ENCODE measurements around the gene RNASE1. TPM values are rescaled to one million over a fixed set of nuclear protein-coding genes. Genes with fewer than 3 reads are reported as not detected.
"Not testable (repeated sequence)": the region's sequence is repeated elsewhere in the genome, so short reads cannot be mapped to it uniquely, and the experiment has no call there.

RNASE1 gene
- total and polyA plus RNA-seq, 2 donors (not counting 1 experiment from before 2014, with no cell fraction given) = 0.25 to 0.81 TPM

DNA sequence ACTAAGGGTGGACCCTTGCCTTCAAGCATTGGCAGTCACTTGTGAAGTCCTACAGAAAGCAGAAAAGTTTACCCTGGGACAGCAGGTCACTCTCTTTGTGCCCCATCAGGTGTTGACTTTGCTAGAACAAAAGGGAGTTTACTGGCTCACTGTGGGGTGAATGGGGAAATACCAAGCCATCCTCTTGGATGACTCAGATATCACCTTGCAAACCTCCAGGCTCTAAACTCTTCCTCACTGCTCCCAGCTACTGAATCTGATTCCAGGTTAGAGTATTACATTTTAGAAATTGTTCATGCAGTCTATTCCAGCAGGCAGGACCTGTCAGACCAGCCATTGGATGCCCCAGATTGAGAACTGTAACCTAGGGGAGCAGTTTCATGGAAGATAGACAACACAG is 41.7 kb downstream of the RNASE1 start:
- Histone ChIP-seq H3K79me2 (ENCODE audit: control insufficient read depth, insufficient read depth, low read length) (no peaks in the 10 kb centered on the region), H3K9me3 (ENCODE audit: control extremely low read depth in 1 of 3, control insufficient read depth in 2 of 3, insufficient read depth in 1 of 3, low read length in 2 of 3) (no peaks in the 10 kb centered on the region), H3K36me3 (replicated peaks in 1 of 2; ENCODE audit: control extremely low read depth in 1 of 2, control insufficient read depth in 1 of 2, extremely low read depth in 1 of 2, insufficient read depth in 2 of 2, low read length in 1 of 2) (no peaks in the 10 kb centered on the region), H3K4me3 (ENCODE audit: control extremely low read depth in 1 of 5, extremely low read depth in 1 of 5, insufficient read depth in 1 of 5, low read depth in 2 of 5, low read length in 4 of 5) (no peak overlapping the region), H3K4me2 (replicated peaks; ENCODE audit: low read depth, low read length, poor library complexity, severe bottlenecking) (no peak overlapping the region), H3K4me1 (ENCODE audit: control insufficient read depth in 2 of 2, insufficient read depth in 2 of 2, low read length in 2 of 2) (no peaks in the 10 kb centered on the region), H4K20me1 (ENCODE audit: control insufficient read depth, insufficient read depth, low read length, poor library complexity, severe bottlenecking) (no peaks in the 10 kb centered on the region), H3K27me3 (replicated peaks in 1 of 4; ENCODE audit: control extremely low read depth in 1 of 4, control insufficient read depth in 3 of 4, insufficient read depth in 4 of 4, low read length in 3 of 4) (no peaks in the 10 kb centered on the region), H3K9ac (ENCODE audit: low read length) (no peak overlapping the region), H2AFZ (ENCODE audit: insufficient read depth, low read depth, low read length, poor library complexity, severe bottlenecking) (no peak overlapping the region), H3K27ac (ENCODE audit: low read length in 2 of 2) (no peak overlapping the region)
- intact Hi-C loops (cut with micrococcal nuclease) = no loop called here
- Mint-ChIP-seq H3K4me3 (no peak overlapping the region), H3K27me3 (no peaks in the 10 kb centered on the region), H3K27ac (no peak overlapping the region), H3K4me1 (peaks cover 8% of the 10 kb centered on the region), H3K9me3 (ENCODE audit: insufficient read depth) (no peaks in the 10 kb centered on the region)
- ATAC-seq (ENCODE audit: low read depth) (no peak), DNase-seq (no peak)
- POLR2A ChIA-PET = no interaction called here
- CTCF ChIA-PET = interaction anchor here (1.0 to 1.2 kb wide), 2 partner anchors 64 to 97 kb away, joined by 4 to 6 read pairs; no protein-coding TSS in a partner anchor
- TF ChIP-seq, protein P1, sequence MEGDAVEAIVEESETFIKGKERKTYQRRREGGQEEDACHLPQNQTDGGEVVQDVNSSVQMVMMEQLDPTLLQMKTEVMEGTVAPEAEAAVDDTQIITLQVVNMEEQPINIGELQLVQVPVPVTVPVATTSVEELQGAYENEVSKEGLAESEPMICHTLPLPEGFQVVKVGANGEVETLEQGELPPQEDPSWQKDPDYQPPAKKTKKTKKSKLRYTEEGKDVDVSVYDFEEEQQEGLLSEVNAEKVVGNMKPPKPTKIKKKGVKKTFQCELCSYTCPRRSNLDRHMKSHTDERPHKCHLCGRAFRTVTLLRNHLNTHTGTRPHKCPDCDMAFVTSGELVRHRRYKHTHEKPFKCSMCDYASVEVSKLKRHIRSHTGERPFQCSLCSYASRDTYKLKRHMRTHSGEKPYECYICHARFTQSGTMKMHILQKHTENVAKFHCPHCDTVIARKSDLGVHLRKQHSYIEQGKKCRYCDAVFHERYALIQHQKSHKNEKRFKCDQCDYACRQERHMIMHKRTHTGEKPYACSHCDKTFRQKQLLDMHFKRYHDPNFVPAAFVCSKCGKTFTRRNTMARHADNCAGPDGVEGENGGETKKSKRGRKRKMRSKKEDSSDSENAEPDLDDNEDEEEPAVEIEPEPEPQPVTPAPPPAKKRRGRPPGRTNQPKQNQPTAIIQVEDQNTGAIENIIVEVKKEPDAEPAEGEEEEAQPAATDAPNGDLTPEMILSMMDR (IDR thresholded peaks at IDR 0.05) = no peak
- TF ChIP-seq EZH2 (IDR thresholded peaks at IDR 0.05; ENCODE audit: borderline replicate concordance, insufficient read depth, low read depth, low read length, poor library complexity, severe bottlenecking) = no peak

DNA sequence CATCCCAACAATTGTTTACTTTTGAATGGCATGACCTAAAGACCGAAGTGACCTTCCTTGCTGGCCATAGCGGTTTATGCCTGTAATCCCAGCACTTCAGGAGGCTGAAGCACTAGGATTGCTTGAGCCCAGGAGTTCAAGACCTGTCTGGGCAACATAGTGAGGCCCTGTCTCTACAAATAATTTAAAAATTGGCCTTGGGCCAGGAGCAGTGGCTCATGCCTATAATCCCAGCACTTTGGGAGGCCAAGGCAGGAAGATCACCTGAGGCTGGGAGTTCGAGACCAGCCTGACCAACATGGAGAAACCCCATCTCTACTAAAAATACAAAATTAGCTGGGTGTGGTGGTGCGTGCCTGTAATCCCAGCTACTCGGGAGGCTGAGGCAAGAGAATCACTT is 43.2 kb downstream of the RNASE1 start:
- H3K36me3 ChIP-seq (replicated peaks in 1 of 2; ENCODE audit: control extremely low read depth in 1 of 2, control insufficient read depth in 1 of 2, extremely low read depth in 1 of 2, insufficient read depth in 2 of 2, low read length in 1 of 2); H3K27ac ChIP-seq (ENCODE audit: low read length in 2 of 2); ATAC-seq (ENCODE audit: low read depth); H2AFZ ChIP-seq (ENCODE audit: insufficient read depth, low read depth, low read length, poor library complexity, severe bottlenecking); H3K4me1 Mint-ChIP-seq; DNase-seq; H3K9ac ChIP-seq (ENCODE audit: low read length); H3K27ac Mint-ChIP-seq; H3K27me3 Mint-ChIP-seq; H3K9me3 Mint-ChIP-seq (ENCODE audit: insufficient read depth); H3K4me2 ChIP-seq (replicated peaks; ENCODE audit: low read depth, low read length, poor library complexity, severe bottlenecking); H3K9me3 ChIP-seq (ENCODE audit: control extremely low read depth in 1 of 3, control insufficient read depth in 2 of 3, insufficient read depth in 1 of 3, low read length in 2 of 3); POLR2A ChIA-PET; H3K27me3 ChIP-seq (replicated peaks in 1 of 4; ENCODE audit: control extremely low read depth in 1 of 4, control insufficient read depth in 3 of 4, insufficient read depth in 4 of 4, low read length in 3 of 4); intact Hi-C loops (cut with micrococcal nuclease); H4K20me1 ChIP-seq (ENCODE audit: control insufficient read depth, insufficient read depth, low read length, poor library complexity, severe bottlenecking); H3K4me3 Mint-ChIP-seq; H3K4me3 ChIP-seq (ENCODE audit: control extremely low read depth in 1 of 5, extremely low read depth in 1 of 5, insufficient read depth in 1 of 5, low read depth in 2 of 5, low read length in 4 of 5); H3K79me2 ChIP-seq (ENCODE audit: control insufficient read depth, insufficient read depth, low read length); CTCF ChIA-PET; H3K4me1 ChIP-seq (ENCODE audit: control insufficient read depth in 2 of 2, insufficient read depth in 2 of 2, low read length in 2 of 2): not testable (repeated sequence)
- WGBS (ENCODE audit: insufficient coverage) = 100% methylated on average over 2 of the region's 5 CpGs

Measured in B cell (primary cell).